ENCODE data around the gene ME1. TPM values are rescaled to one million over a fixed set of nuclear protein-coding genes. Genes with fewer than 3 reads are reported as not detected.
A peak's percentile ranks its signal among the peaks of the same experiment; 100 is the strongest.

Gene ME1
- total and polyA plus RNA-seq, 2 of the 13 experiments (the other 11 are each of a cell fraction or from before 2014, with no cell fraction given), result not detected

GRCh38 chr6:83192871-83193746 lies 237.7 kb downstream of the ME1 start, which contains the start of the genes PGM3 and RWDD2A (continued):
- TF ChIP-seq AHDC1 (CRISPR knock-in tag; IDR thresholded peaks at IDR 0.05; ENCODE audit: borderline replicate concordance) (0 out of 2 replicates have a peak, but pooled peaks have one; percentile 33), RBFOX2 (IDR thresholded peaks at IDR 0.05; ENCODE audit: low read depth, low read length) (peak; percentile 97), ZNF430 (CRISPR knock-in tag; IDR thresholded peaks at IDR 0.05) (peak; percentile 91; the same call in 1 of the 2 replicates), CCDC6 (CRISPR knock-in tag; IDR thresholded peaks at IDR 0.05) (peak; percentile 65; the same call in 1 of the 2 replicates), TFDP2 (CRISPR knock-in tag; IDR thresholded peaks at IDR 0.05) (peak; percentile 47), HMGA1 (CRISPR knock-in tag; conservative IDR thresholded peaks at IDR 0.05) (no peak), PATZ1 (CRISPR knock-in tag; IDR thresholded peaks at IDR 0.05) (no peak; the same call in 1 of the 2 replicates), PHF5A (CRISPR knock-in tag; IDR thresholded peaks at IDR 0.05; ENCODE audit: low read depth, unreplicated experiment) (no peak), EEA1 (CRISPR knock-in tag; IDR thresholded peaks at IDR 0.05; ENCODE audit: borderline replicate concordance) (peak; percentile 38; the same call in 1 of the 2 replicates), SYNCRIP (IDR thresholded peaks at IDR 0.05; ENCODE audit: insufficient read depth, low read depth, low read length) (no peak), ZNF614 (CRISPR knock-in tag; IDR thresholded peaks at IDR 0.05; ENCODE audit: borderline replicate concordance) (peak; percentile 24; the same call in 1 of the 2 replicates), CHD2 (IDR thresholded peaks at IDR 0.05; ENCODE audit: low read depth, low read length) (no peak; the same call in 1 of the 2 replicates), ZNF597 (CRISPR knock-in tag; IDR thresholded peaks at IDR 0.05) (0 out of 2 replicates have a peak, but pooled peaks have one; percentile 4), NCOA2 (CRISPR knock-in tag; IDR thresholded peaks at IDR 0.05) (peak; percentile 59; the same call in 1 of the 2 replicates), DNMT3B (CRISPR knock-in tag; conservative IDR thresholded peaks at IDR 0.05) (no peak), ELF1 (CRISPR knock-in tag; IDR thresholded peaks at IDR 0.05) (peak; percentile 86), RAD21 (CRISPR knock-in tag; IDR thresholded peaks at IDR 0.05) (peak; percentile 38; the same call in 1 of the 2 replicates), SNRNP70 (IDR thresholded peaks at IDR 0.05; ENCODE audit: low read depth, low read length) (no peak), ZNF775 (CRISPR knock-in tag; IDR thresholded peaks at IDR 0.05; ENCODE audit: borderline replicate concordance) (no peak)
